Natural killer cell (primary cell): ENCODE data around the gene STK40. TPM values are rescaled to one million over a fixed set of nuclear protein-coding genes. Genes with fewer than 3 reads are reported as not detected.

ENCODE experiments used
- ATAC-seq, 3 donors: fragments of 150-1000 bp in 2 of 3; fragments of 200-7000 bp in 1 of 3; cut with Tn5 transposase; 1 replicate in 1 of 3; 2 replicates in 2 of 3; pipeline ENCODE4 v1.10.0; 2021; ENCODE audit warnings: mild to moderate bottlenecking in 2 of 3, moderate library complexity in 2 of 3
- DNase-seq, 2 donors: peaks; one replicate each; pipeline versions ENCODE4 v3.0.0 to v3.0.0-alpha.2; 2013 to 2021; ENCODE audit warnings: mixed read lengths in 1 of 2
- H3K27ac ChIP-seq: one replicate; pipeline ENCODE4 v1.5.1; 2013; ENCODE audit warnings: mild to moderate bottlenecking, low read length
- H3K27me3 ChIP-seq: one replicate; pipeline ENCODE4 v1.6.1; 2013; ENCODE audit warnings: low read length; ENCODE audit not compliant: control insufficient read depth, insufficient read depth
- H3K36me3 ChIP-seq: one replicate; pipeline ENCODE4 v1.6.1; 2013; ENCODE audit warnings: low read length; ENCODE audit not compliant: control insufficient read depth, insufficient read depth
- H3K4me1 ChIP-seq: one replicate; pipeline ENCODE4 v1.6.1; 2013; ENCODE audit warnings: low read length; ENCODE audit not compliant: control insufficient read depth, insufficient read depth
- H3K4me3 ChIP-seq: one replicate; pipeline ENCODE4 v1.5.1; 2013; ENCODE audit warnings: low read length
- H3K9me3 ChIP-seq: one replicate; pipeline ENCODE4 v1.6.1; 2013; ENCODE audit warnings: low read length; ENCODE audit not compliant: control insufficient read depth, insufficient read depth
- H3K27ac Mint-ChIP-seq, 2 donors: one replicate each; pipeline ENCODE4 v1.8.0; 2022; ENCODE audit warnings: mild to moderate bottlenecking in 2 of 2, mixed read lengths in 2 of 2, moderate library complexity in 1 of 2
- H3K27me3 Mint-ChIP-seq, 2 donors: one replicate each; pipeline ENCODE4 v1.8.0; 2022; ENCODE audit warnings: low read depth in 2 of 2, mixed read lengths in 2 of 2
- H3K36me3 Mint-ChIP-seq: one replicate; pipeline ENCODE4 v1.8.0; 2022; ENCODE audit warnings: mixed read lengths
- H3K4me1 Mint-ChIP-seq, 2 donors: one replicate each; pipeline ENCODE4 v1.8.0; 2022; ENCODE audit warnings: mixed read lengths in 2 of 2
- H3K4me3 Mint-ChIP-seq: one replicate; pipeline ENCODE4 v1.8.0; 2022; ENCODE audit warnings: mild to moderate bottlenecking, moderate library complexity, mixed read lengths
- H3K9me3 Mint-ChIP-seq, 2 donors: one replicate each; pipeline ENCODE4 v1.8.0; 2022; ENCODE audit warnings: mixed read lengths in 2 of 2
- CTCF ChIP-seq: fragments of 200-600 bp; IDR thresholded peaks from one replicate; pipeline ENCODE4 v1.8.0; 2022; ENCODE audit warnings: antibody characterized with exemption
- WGBS: methylation state at CpG from one replicate; pipeline ENCODE4 v1.1.7; 2013; ENCODE audit warnings: missing lambda C conversion rate; ENCODE audit not compliant: insufficient coverage; 5-methylcytosine and 5-hydroxymethylcytosine counted together
- intact Hi-C: fragments of 100-400 bp; cut with micrococcal nuclease; formaldehyde crosslinking; loops from one replicate; pipeline ENCODE4 v1.14.2; 2022
- total RNA-seq, 4 donors: library from RNA; stranded (reverse); fragments of 120-200 nt in 1 of 4; gene quantifications; one replicate each; pipeline versions ENCODE4 v1.2.3 to v1.2.4, GENCODE V29; 2013 to 2022

Gene STK40
- total RNA-seq, 3 donors from 2014 or later (not counting 1 experiment from before 2014, with no cell fraction given): 55.9 to 65.3 (median 59.8) TPM

DNA sequence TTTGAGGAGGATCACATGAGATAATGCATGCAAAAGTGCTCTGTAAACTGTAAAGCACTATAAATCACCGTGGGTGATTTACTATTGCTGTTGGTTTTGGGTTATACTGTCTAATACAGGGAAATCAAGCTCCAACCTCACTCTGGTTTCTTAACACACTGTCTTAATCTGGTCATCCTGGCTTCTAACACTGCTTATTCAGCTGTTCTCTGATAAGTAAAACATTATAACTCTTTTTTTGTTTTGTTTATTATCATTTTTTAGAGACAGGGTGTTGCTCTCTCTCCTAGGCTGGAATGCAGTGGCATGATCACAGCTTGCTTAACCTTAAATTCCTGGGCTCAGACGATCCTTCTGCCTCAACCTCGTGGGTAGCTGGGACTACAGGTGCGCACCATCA lies 33.8 kb upstream of the STK40 start:
- WGBS: 96% methylated on average over 4 of the region's 4 CpGs
- H3K9me3 Mint-ChIP-seq: no peaks in the 10 kb centered on the region
- Histone ChIP-seq H3K27me3 (no peaks in the 10 kb centered on the region), H3K4me1 (peaks cover 5% of the 10 kb centered on the region), H3K4me3 (no peak overlapping the region), H3K36me3 (no peaks in the 10 kb centered on the region), H3K9me3 (no peaks in the 10 kb centered on the region), H3K27ac (no peak overlapping the region)
- H3K4me3 Mint-ChIP-seq: no peak overlapping the region
- no peak overlapping the region for H3K27ac Mint-ChIP-seq
- DNase-seq: no peak
- H3K27me3 Mint-ChIP-seq: no peaks in the 10 kb centered on the region
- no peak for ATAC-seq
- TF ChIP-seq CTCF: no peak
- intact Hi-C loops: no loop called here
- peaks cover 11 to 13% of the 10 kb centered on the region in 2 donors for H3K4me1 Mint-ChIP-seq
- no peaks in the 10 kb centered on the region for H3K36me3 Mint-ChIP-seq

DNA sequence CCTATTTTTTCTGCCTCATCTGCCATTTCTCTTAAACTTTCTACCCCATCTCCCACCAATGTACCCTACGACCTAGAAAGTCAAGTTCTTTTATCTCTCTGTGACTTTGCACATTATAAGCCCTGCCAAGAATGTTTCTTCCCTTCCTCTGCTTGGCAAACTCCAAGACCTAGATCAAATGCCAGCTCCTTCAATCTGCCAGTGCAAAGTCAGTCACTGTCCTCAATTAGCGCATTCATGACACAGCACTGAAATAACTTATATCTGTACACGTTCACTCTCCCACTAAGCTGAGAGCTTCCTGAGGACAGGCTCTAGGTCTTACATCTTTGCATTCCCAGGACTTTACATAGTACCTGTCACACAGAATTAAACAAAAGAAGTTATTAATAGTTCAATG lies 33.4 kb upstream of the STK40 start:
- H3K27ac ChIP-seq: no peak overlapping the region
- Mint-ChIP-seq H3K27me3 (no peaks in the 10 kb centered on the region), H3K4me1 (peaks cover 11 to 13% of the 10 kb centered on the region in 2 donors), H3K27ac (no peak overlapping the region), H3K4me3 (no peak overlapping the region), H3K9me3 (no peaks in the 10 kb centered on the region), H3K36me3 (no peaks in the 10 kb centered on the region)
- TF ChIP-seq CTCF: no peak
- peaks cover 5% of the 10 kb centered on the region for H3K4me1 ChIP-seq
- no peak overlapping the region for H3K4me3 ChIP-seq
- no peaks in the 10 kb centered on the region for H3K27me3 ChIP-seq
- DNase-seq (no peak), ATAC-seq (no peak)
- WGBS: 85% methylated on average over 3 of the region's 3 CpGs
- intact Hi-C loops: no loop called here
- H3K36me3 ChIP-seq: no peaks in the 10 kb centered on the region
- H3K9me3 ChIP-seq: no peaks in the 10 kb centered on the region

- DNase-seq: no peak
- no peak for ATAC-seq
- Histone ChIP-seq H3K9me3 (no peaks in the 10 kb centered on the region), H3K27ac (no peak overlapping the region), H3K4me1 (peaks cover 5% of the 10 kb centered on the region), H3K4me3 (no peak overlapping the region), H3K27me3 (no peaks in the 10 kb centered on the region), H3K36me3 (no peaks in the 10 kb centered on the region)
- H3K27ac Mint-ChIP-seq: no peak overlapping the region
- no peaks in the 10 kb centered on the region for H3K36me3 Mint-ChIP-seq
- H3K4me3 Mint-ChIP-seq: no peak overlapping the region
- TF ChIP-seq CTCF: no peak
- H3K9me3 Mint-ChIP-seq: no peaks in the 10 kb centered on the region
- H3K4me1 Mint-ChIP-seq: peaks cover 11 to 13% of the 10 kb centered on the region in 2 donors
- whole genome bisulfite sequencing: 95% methylated on average over 9 of the region's 9 CpGs
- no peaks in the 10 kb centered on the region for H3K27me3 Mint-ChIP-seq
- intact Hi-C loops: no loop called here
These were observed 32.2 kb upstream of the STK40 start for GRCh38 chr1:36417931-36418330.

GRCh38 chr1:36415661-36416326 lies 30.1 kb upstream of the STK40 start:
- H3K4me1 Mint-ChIP-seq: peaks cover 4% of the 10 kb centered on the region in 2 donors

More at GRCh38 chr1:36415661-36416326, 30.1 kb upstream of the STK40 start:
- no peaks in the 10 kb centered on the region for H3K36me3 ChIP-seq
- TF ChIP-seq CTCF: no peak
- no peak for ATAC-seq
- H3K4me3 ChIP-seq: no peak overlapping the region
- H3K27ac ChIP-seq: no peak overlapping the region
- no peaks in the 10 kb centered on the region for H3K9me3 Mint-ChIP-seq
- H3K27me3 Mint-ChIP-seq: no peaks in the 10 kb centered on the region
- no peaks in the 10 kb centered on the region for H3K9me3 ChIP-seq
- H3K27ac Mint-ChIP-seq: no peak overlapping the region
- H3K4me1 ChIP-seq: peaks cover 3% of the 10 kb centered on the region
- no peak for DNase-seq
- 96% methylated on average over 13 of the region's 15 CpGs for WGBS
- H3K27me3 ChIP-seq: no peaks in the 10 kb centered on the region
- H3K36me3 Mint-ChIP-seq: no peaks in the 10 kb centered on the region
- H3K4me3 Mint-ChIP-seq: no peak overlapping the region
- intact Hi-C loops: no loop called here
